ENCODE measurements around the gene SMPD3. TPM values are rescaled to one million over a fixed set of nuclear protein-coding genes. Genes with fewer than 3 reads are reported as not detected.

Gene SMPD3
- total RNA-seq, 1 experiment from 2014 or later, result 1.3 TPM

DNA sequence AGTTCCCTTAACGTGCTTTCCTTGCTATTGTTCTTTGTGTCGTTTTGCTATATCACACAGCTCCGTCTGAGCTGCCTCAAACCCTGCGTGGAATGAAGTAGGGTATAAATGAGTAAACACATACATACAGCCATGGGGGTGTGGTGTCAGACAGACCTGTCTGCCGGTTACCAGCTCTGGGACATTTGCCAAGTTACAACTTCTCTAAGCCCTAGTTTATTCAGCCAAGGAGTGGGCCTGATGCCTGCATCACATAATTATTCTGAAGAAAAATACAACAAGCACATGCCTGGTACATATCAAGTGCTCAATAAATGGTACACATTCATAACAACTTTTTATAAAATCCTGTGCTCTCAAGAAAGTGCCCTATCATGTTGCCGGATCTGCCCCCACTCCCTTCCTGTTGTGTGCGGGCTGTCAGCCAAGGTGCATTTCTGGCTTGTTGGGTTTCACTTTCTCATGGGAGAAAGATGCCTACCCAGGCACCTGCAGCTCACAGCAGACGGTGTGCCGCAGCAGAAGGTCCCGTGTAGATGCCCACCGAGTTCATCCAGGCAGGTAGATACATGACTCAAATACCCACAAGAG, 30.5 kb downstream of the SMPD3 start:
- H3K27me3 ChIP-seq (replicated peaks), result no peaks in the 10 kb centered on the region

DNA sequence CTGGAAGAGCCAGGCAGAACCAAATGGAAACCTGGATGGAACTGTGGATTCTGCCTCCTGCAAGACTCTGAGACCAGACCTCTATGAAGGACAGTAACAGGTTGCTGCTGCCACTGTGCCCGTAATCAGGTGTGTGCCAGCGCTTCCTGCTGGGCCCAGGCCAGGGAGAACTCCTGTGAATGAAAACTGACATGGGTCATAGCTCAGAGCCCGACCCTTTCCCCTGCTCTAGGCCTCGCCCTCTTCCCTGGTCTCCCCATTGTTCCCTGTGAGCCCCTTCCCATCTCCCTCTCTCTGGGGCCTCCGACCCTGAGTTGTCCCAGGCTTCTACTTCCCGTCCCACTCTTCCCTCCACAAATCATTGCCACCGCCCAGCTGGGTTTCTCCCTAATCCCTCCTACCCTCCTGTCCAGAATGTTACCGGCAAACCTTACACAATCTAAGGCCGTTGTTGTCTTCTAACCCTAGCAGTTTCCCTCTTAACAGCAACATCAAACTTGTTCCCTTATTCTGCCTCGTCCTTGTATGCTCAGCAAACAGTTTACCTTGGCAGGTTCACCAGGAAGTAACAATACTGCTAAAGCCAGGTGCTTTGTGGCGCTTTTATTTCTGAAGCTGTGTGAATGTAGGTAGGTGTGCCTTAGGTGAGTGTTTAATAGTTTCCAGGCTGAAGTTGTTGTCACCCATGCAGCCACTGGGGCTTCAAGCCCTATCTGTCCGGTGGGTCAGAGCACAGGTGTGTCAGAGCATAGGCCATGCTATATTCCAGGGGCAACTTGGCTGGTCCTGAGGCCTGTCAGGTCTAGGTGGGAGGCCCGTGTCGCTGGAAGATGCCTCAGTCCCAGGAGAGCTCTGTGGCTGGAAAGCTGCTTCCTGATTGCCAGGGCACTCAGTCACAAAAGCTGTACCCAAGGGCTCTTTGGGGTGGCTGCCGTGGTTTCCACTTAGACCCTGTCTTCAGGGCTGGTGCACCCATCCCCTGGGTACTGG, 32.0 kb downstream of the SMPD3 start:
- no peak overlapping the region for H3K27ac ChIP-seq
- no peak overlapping the region for H3K4me3 ChIP-seq
- no peaks in the 10 kb centered on the region for H3K4me1 ChIP-seq (replicated peaks)
- no peak for DNase-seq (ENCODE audit: low read depth in 1 of 2, low spot score in 2 of 2)
- H3K27me3 ChIP-seq (replicated peaks), result no peaks in the 10 kb centered on the region
- H3K9me3 ChIP-seq (replicated peaks), result no peaks in the 10 kb centered on the region
- H3K36me3 ChIP-seq, result no peaks in the 10 kb centered on the region

More for the DNA sequence above, 30.5 kb downstream of the SMPD3 start:
- Histone ChIP-seq H3K27ac (no peak overlapping the region), H3K36me3 (no peaks in the 10 kb centered on the region), H3K4me3 (no peak overlapping the region), H3K4me1 (replicated peaks) (no peaks in the 10 kb centered on the region), H3K9me3 (replicated peaks) (no peaks in the 10 kb centered on the region)
- no peak for DNase-seq (ENCODE audit: low read depth in 1 of 2, low spot score in 2 of 2)

DNA sequence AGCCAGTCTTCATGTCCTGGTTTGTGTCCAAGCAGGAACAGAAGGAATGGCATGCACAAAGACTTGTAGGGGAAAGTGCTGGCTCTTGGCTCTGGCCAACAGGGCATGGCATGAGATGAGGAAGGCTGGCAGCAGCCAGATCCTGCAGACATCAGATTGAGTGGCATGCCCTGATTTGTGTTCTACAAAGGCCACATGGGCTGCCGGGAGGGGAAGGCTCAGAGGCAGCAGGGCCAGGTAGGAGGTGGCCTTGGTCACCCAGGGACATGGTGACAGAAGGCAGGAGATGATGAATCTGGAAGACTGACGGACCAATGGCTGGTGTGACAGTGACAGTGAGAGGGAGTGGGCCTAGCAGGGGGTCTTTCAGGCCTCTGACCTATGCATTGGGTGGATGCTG, 33.7 kb downstream of the SMPD3 start:
- Histone ChIP-seq H3K4me3 (no peak overlapping the region), H3K4me1 (replicated peaks) (no peaks in the 10 kb centered on the region), H3K27ac (no peak overlapping the region), H3K9me3 (replicated peaks) (no peaks in the 10 kb centered on the region), H3K36me3 (no peaks in the 10 kb centered on the region), H3K27me3 (replicated peaks) (no peaks in the 10 kb centered on the region)
- DNase-seq (ENCODE audit: low read depth in 1 of 2, low spot score in 2 of 2), result no peak

- Histone ChIP-seq H3K27ac (no peak overlapping the region), H3K27me3 (replicated peaks) (0 out of 2 replicates have a peak, but pooled peaks cover 2% of the 10 kb centered on the region), H3K4me3 (no peak overlapping the region), H3K4me1 (replicated peaks) (peaks cover 2% of the 10 kb centered on the region), H3K36me3 (no peaks in the 10 kb centered on the region), H3K9me3 (replicated peaks) (no peaks in the 10 kb centered on the region)
- no peak for DNase-seq (ENCODE audit: low read depth in 1 of 2, low spot score in 2 of 2)
These were observed 36.2 kb downstream of the SMPD3 start for GRCh38 chr16:68412061-68412460.

DNA sequence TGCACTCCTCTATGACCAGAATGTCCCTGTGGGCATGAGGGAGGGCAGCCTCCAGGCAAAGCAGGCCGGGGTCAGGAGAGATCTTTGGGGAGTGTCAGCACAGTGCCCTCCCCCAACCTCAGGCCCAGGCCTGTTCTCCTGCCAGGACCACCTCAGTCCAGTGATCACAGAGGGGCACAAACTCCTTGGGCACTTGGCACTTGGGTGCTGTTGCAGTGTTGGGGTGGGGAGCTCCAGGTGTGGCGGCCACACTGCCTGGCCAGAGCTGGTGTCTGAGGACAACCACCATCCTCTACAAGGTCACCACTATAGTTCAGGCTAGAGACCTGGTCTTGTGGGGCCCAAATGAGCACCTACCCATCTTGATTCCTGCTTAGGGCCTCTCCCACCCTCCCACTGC, 37.2 kb downstream of the SMPD3 start:
- Histone ChIP-seq H3K36me3 (no peaks in the 10 kb centered on the region), H3K9me3 (replicated peaks) (no peaks in the 10 kb centered on the region)

DNA sequence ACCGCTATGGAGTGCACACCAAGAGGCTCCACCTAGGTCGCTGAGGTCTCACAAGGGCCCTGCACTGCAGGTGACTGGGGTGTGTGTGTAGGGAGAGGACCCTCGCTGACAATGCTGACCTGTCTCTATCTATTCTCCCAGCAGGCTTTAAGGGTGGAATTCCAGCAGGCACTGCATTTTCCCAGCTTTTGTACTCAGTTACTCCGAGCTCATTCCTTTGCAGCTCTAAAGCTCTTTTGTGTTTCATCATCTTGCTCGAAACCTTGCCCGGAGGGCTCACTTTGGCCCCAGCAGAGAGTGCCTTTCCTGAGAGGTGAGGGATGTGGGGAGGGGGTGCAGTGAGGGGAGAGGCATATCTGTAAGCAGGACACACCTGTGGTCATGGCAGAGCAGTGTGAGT, 39.3 kb downstream of the SMPD3 start:
- DNase-seq (ENCODE audit: low read depth in 1 of 2, low spot score in 2 of 2), result no peak
- H3K4me1 ChIP-seq (replicated peaks), result peaks cover 21% of the 10 kb centered on the region
- no peak overlapping the region for H3K27ac ChIP-seq
- no peak overlapping the region for H3K4me3 ChIP-seq
- no peaks in the 10 kb centered on the region for H3K36me3 ChIP-seq
- H3K27me3 ChIP-seq (replicated peaks), result 0 out of 2 replicates have a peak, but pooled peaks cover 2% of the 10 kb centered on the region
- H3K9me3 ChIP-seq (replicated peaks), result no peaks in the 10 kb centered on the region

More for the DNA sequence above, 37.2 kb downstream of the SMPD3 start:
- Histone ChIP-seq H3K27me3 (replicated peaks) (0 out of 2 replicates have a peak, but pooled peaks cover 2% of the 10 kb centered on the region), H3K4me3 (no peak overlapping the region), H3K27ac (no peak overlapping the region), H3K4me1 (replicated peaks) (peaks cover 11% of the 10 kb centered on the region)
- no peak for DNase-seq (ENCODE audit: low read depth in 1 of 2, low spot score in 2 of 2)

- H3K4me3 ChIP-seq, result no peak overlapping the region
- H3K36me3 ChIP-seq, result no peaks in the 10 kb centered on the region
- 0 out of 2 replicates have a peak, but pooled peaks cover 2% of the 10 kb centered on the region for H3K27me3 ChIP-seq (replicated peaks)
- no peaks in the 10 kb centered on the region for H3K9me3 ChIP-seq (replicated peaks)
- H3K4me1 ChIP-seq (replicated peaks), result peaks cover 26% of the 10 kb centered on the region
- no peak for DNase-seq (ENCODE audit: low read depth in 1 of 2, low spot score in 2 of 2)
- no peak overlapping the region for H3K27ac ChIP-seq
These were observed 39.9 kb downstream of the SMPD3 start for GRCh38 chr16:68408428-68408827.

DNA sequence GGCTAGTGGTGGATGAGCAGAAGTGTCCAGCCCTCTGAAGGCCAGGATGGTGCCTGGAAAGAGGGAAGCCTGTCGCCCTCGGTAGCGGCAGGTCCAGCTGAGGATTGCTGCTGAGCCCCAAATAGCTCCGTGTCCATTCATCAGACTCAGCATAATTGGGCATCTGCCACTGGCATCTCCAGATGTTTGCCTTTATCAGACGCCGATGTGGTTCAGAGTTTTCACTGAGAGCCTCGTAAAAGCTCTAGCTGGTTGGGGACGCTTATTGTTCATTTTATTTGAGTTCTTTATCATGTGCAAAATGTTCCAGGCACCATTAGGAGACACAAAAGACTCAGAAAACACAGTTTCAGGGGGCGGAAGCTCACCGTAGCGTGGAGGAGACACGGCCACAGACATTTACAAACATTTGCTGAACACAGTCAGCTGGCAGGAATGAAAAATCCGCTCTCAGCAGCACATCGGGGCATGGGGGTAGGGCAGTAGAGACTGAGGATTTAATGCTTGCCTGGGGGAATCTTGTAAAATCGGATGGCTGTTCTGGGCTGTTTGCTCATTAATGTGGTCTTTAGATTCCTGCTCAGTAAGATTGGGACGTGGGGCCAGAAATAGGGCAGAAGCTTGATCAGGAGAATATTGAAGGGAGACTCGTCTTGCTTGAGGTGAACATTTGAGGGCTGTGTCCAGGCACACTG, 41.7 kb downstream of the SMPD3 start:
- Histone ChIP-seq H3K27ac (peak overlapping the region; percentile 1; the same call in 1 of the 2 replicates), H3K9me3 (replicated peaks) (no peaks in the 10 kb centered on the region), H3K27me3 (replicated peaks) (0 out of 2 replicates have a peak, but pooled peaks cover 2% of the 10 kb centered on the region), H3K4me1 (replicated peaks) (peaks cover 45% of the 10 kb centered on the region), H3K36me3 (no peaks in the 10 kb centered on the region), H3K4me3 (no peak overlapping the region)
- DNase-seq (ENCODE audit: low read depth in 1 of 2, low spot score in 2 of 2), result peak; percentile 55 to 65

GRCh38 chr16:68404736-68405345, 43.5 kb downstream of the SMPD3 start:
- Histone ChIP-seq H3K9me3 (replicated peaks) (no peaks in the 10 kb centered on the region), H3K27me3 (replicated peaks) (0 out of 2 replicates have a peak, but pooled peaks cover 2% of the 10 kb centered on the region), H3K36me3 (no peaks in the 10 kb centered on the region), H3K4me1 (replicated peaks) (peaks cover 56% of the 10 kb centered on the region), H3K4me3 (no peak overlapping the region), H3K27ac (no peak overlapping the region)
- no peak for DNase-seq (ENCODE audit: low read depth in 1 of 2, low spot score in 2 of 2)

- peak overlapping the region; percentile 43 for H3K27ac ChIP-seq
- peaks cover 68% of the 10 kb centered on the region for H3K4me1 ChIP-seq (replicated peaks)
- DNase-seq (ENCODE audit: low read depth in 1 of 2, low spot score in 2 of 2), result peak; percentile 29 to 65
- H3K36me3 ChIP-seq, result no peaks in the 10 kb centered on the region
- H3K4me3 ChIP-seq, result no peak overlapping the region
- no peaks in the 10 kb centered on the region for H3K9me3 ChIP-seq (replicated peaks)
- 0 out of 2 replicates have a peak, but pooled peaks cover 2% of the 10 kb centered on the region for H3K27me3 ChIP-seq (replicated peaks)
These were observed 44.6 kb downstream of the SMPD3 start for GRCh38 chr16:68403704-68404103.

DNA sequence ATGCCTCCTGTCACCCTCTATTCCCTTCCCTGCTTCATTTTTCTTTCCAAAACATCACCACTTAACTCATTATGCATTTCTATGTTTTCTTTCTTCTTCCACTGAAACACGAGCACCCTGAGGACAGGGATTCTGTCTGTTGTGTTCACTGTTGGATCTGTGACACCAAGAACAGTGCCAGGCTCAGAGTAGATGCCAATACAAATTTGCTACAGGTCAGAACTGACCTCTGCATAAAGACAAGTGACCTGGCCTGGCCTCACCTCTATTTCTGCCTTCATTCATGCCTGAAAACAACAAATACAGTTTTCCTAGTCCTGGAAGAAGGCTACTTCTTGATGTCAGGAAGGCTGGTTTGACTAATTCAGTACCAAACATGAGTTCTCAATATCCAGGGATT, 45.1 kb downstream of the SMPD3 start:
- no peak for DNase-seq (ENCODE audit: low read depth in 1 of 2, low spot score in 2 of 2)
- Histone ChIP-seq H3K27me3 (replicated peaks) (0 out of 2 replicates have a peak, but pooled peaks cover under 1% of the 10 kb centered on the region), H3K27ac (peak overlapping the region; percentile 43), H3K36me3 (no peaks in the 10 kb centered on the region), H3K4me3 (no peak overlapping the region), H3K4me1 (replicated peaks) (peaks cover 71% of the 10 kb centered on the region), H3K9me3 (replicated peaks) (no peaks in the 10 kb centered on the region)

- no peaks in the 10 kb centered on the region for H3K36me3 ChIP-seq
- H3K27me3 ChIP-seq (replicated peaks), result no peaks in the 10 kb centered on the region
- H3K4me3 ChIP-seq, result no peak overlapping the region
- no peak for DNase-seq (ENCODE audit: low read depth in 1 of 2, low spot score in 2 of 2)
- H3K9me3 ChIP-seq (replicated peaks), result no peaks in the 10 kb centered on the region
- peak overlapping the region; percentile 43 for H3K27ac ChIP-seq
- peaks cover 71% of the 10 kb centered on the region for H3K4me1 ChIP-seq (replicated peaks)
These were observed 45.6 kb downstream of the SMPD3 start for GRCh38 chr16:68402748-68403040.
